Measurements from ENCODE around the gene GEN1.

The GEN1 gene

DNA sequence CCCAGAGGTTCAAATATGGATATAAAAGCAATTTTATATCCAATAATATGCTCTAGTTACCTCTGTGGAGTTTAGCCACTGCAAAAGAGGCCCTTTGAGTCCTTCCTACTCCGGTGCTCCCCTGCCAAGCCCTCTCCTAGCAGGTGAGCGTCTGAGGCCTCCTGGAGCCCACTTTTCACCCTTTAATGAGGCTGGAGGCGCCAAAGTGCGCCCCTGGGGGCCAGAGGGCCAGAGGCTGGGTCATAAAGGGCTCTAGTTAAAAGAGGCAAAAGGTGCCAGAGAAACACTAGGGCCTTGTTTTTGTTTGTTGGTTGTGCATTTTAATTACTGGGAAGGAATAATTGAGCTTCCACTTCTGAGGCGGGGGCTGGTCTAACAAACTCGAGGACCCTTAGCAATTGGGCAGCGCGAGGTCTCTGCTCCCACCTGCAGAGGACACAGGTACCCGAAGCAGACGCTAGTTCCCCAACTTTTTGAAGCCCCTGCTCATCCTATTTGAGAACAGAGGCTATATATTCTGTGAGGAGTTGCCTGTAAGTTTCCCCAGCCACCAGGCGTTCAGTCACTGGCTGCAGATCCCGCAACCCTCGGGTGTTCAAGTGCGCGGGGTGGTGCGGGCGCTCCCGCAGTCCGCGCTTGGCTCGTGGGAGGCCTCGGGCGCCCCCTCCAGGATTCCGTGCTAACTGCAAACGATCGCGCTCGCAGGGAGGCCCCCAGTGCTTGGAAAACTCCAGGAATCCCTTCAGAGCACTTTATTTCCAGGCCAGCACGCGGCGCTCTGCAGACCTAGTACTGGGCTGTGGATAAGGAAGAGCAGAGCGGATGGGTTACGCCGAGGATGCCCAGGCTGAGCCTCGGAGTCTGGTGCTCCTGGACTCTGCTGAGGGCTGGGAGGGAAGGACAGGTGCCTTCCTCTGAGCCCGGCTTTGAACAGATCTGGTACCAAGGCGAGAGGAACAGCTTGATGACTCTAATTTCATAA is 76.4 kb downstream of the GEN1 start:
- DNase-seq = peak; percentile 35 to 58

DNA sequence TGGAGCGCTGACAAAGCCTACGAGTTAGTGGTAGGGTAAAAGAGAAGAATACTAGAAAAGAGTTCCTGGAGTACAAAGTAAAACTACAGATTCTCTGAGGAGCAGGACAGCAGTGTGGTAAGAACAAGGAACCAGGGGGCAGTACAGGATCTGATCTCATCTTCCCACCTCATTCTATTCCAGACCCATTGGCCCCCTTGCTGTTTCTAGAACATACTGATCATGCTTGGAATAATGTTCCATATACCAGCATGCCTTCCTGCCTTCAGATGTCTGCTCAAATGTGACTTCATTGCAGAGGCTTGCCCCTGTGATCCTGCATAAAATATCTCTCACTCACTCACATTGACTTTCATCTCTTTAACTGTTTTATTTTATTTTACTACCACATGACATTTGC is 81.6 kb downstream of the GEN1 start:
- no peak for DNase-seq

Data from stimulated activated CD4-positive, alpha-beta T cell treated with anti-CD3 and anti-CD28 coated beads, Interleukin-2, amount 100 ng/mL, for 48 hours (primary cell).